Mesenchymal stem cell (in vitro differentiated cells and primary cell): ENCODE data around the gene FTH1.
A peak's percentile ranks its signal among the peaks of the same experiment; 100 is the strongest.

Experiments
- DNase-seq: peaks from one replicate; pipeline ENCODE4 v3.0.0-alpha.2; 2013
- H2AFZ ChIP-seq: one replicate; pipeline ENCODE4 v1.6.1; 2013; ENCODE audit warnings: low read depth, mild to moderate bottlenecking, control low read depth, inconsistent platforms, low read length, moderate library complexity
- H2AK5ac ChIP-seq: 2 replicates; pipeline ENCODE4 v1.6.1; 2013; ENCODE audit warnings: low read length, moderate library complexity, mild to moderate bottlenecking, inconsistent platforms; ENCODE audit not compliant: severe bottlenecking
- H2BK120ac ChIP-seq: one replicate; pipeline ENCODE4 v1.6.1; 2013; ENCODE audit warnings: low read depth, mild to moderate bottlenecking, inconsistent platforms, low read length, moderate library complexity
- H2BK12ac ChIP-seq, 2 experiments: one replicate each; pipeline ENCODE4 v1.6.1; 2013; ENCODE audit warnings: inconsistent platforms in 2 of 2, low read length in 2 of 2, mild to moderate bottlenecking in 2 of 2, moderate library complexity in 2 of 2, control low read depth in 1 of 2
- H2BK15ac ChIP-seq: one replicate; pipeline ENCODE4 v1.6.1; 2013; ENCODE audit warnings: mild to moderate bottlenecking, low read depth, inconsistent platforms; ENCODE audit not compliant: poor library complexity, severe bottlenecking
- H2BK5ac ChIP-seq: 2 replicates; pipeline ENCODE4 v1.6.1; 2013; ENCODE audit warnings: low read depth, mild to moderate bottlenecking, low read length, control low read depth, inconsistent platforms; ENCODE audit not compliant: poor library complexity, severe bottlenecking
- H3K14ac ChIP-seq, 2 experiments: one replicate each; pipeline ENCODE4 v1.6.1; 2013; ENCODE audit warnings: inconsistent platforms in 2 of 2, low read length in 2 of 2, control low read depth in 1 of 2, mild to moderate bottlenecking in 1 of 2, moderate library complexity in 1 of 2
- H3K18ac ChIP-seq, 2 experiments: one replicate each; pipeline ENCODE4 v1.6.1; 2013; ENCODE audit warnings: inconsistent platforms in 2 of 2, low read length in 2 of 2, control low read depth in 1 of 2, low read depth in 1 of 2, mild to moderate bottlenecking in 1 of 2
- H3K23ac ChIP-seq, 2 experiments: one replicate each; pipeline ENCODE4 v1.6.1; 2013; ENCODE audit warnings: inconsistent platforms in 2 of 2, low read length in 2 of 2, mild to moderate bottlenecking in 2 of 2, moderate library complexity in 2 of 2, control low read depth in 1 of 2
- H3K27ac ChIP-seq: 2 replicates; pipeline ENCODE4 v1.5.1; 2013; ENCODE audit warnings: mild to moderate bottlenecking, moderate library complexity, low read length, control low read depth, inconsistent platforms; ENCODE audit not compliant: poor library complexity, severe bottlenecking
- H3K27me3 ChIP-seq, 2 experiments: 2 replicates each; pipeline versions ENCODE4 v1.6.1 to v1.7.0; 2013; ENCODE audit warnings: low read length in 2 of 2, mild to moderate bottlenecking in 2 of 2, moderate library complexity in 2 of 2, control low read depth in 1 of 2, inconsistent platforms in 1 of 2; ENCODE audit not compliant: control insufficient read depth in 1 of 2, insufficient read depth in 1 of 2
- H3K36me3 ChIP-seq, 2 experiments: 2 replicates each; pipeline versions ENCODE4 v1.6.1 to v1.7.0; 2013; ENCODE audit warnings: low read length in 2 of 2, control low read depth in 1 of 2, inconsistent platforms in 1 of 2, low read depth in 1 of 2, mild to moderate bottlenecking in 1 of 2; ENCODE audit not compliant: insufficient read depth in 2 of 2, control insufficient read depth in 1 of 2
- H3K4ac ChIP-seq, 2 experiments: one replicate each; pipeline ENCODE4 v1.6.1; 2013; ENCODE audit warnings: inconsistent platforms in 2 of 2, low read length in 2 of 2, mild to moderate bottlenecking in 2 of 2, moderate library complexity in 2 of 2, control low read depth in 1 of 2, low read depth in 1 of 2
- H3K4me1 ChIP-seq: 2 replicates; pipeline ENCODE4 v1.6.1; 2013; ENCODE audit warnings: low read depth, low read length, control low read depth; ENCODE audit not compliant: control insufficient read depth, insufficient read depth
- H3K4me2 ChIP-seq: 2 replicates; pipeline ENCODE4 v1.6.1; 2013; ENCODE audit warnings: low read length, mild to moderate bottlenecking, inconsistent platforms; ENCODE audit not compliant: poor library complexity, severe bottlenecking
- H3K4me3 ChIP-seq, 2 experiments: 2 replicates each; pipeline versions ENCODE4 v1.5.1 to v1.7.0; 2013; ENCODE audit warnings: low read length in 2 of 2, mild to moderate bottlenecking in 2 of 2, control low read depth in 1 of 2, low read depth in 1 of 2; ENCODE audit not compliant: insufficient read depth in 1 of 2
- H3K79me1 ChIP-seq: replicated peaks from 2 replicates; pipeline ENCODE4 v1.6.1; 2013; ENCODE audit warnings: mild to moderate bottlenecking, control low read depth, low read length, inconsistent platforms; ENCODE audit not compliant: poor library complexity, severe bottlenecking
- H3K9ac ChIP-seq: 2 replicates; pipeline ENCODE4 v1.7.0; 2013; ENCODE audit warnings: mild to moderate bottlenecking, low read length, moderate library complexity
- H3K9me3 ChIP-seq: 2 replicates; pipeline ENCODE4 v1.7.0; 2013; ENCODE audit warnings: mild to moderate bottlenecking, low read length; ENCODE audit not compliant: control insufficient read depth
- H4K8ac ChIP-seq: one replicate; pipeline ENCODE4 v1.6.1; 2013; ENCODE audit warnings: inconsistent platforms, mild to moderate bottlenecking, low read length, moderate library complexity
- H4K91ac ChIP-seq: one replicate; pipeline ENCODE4 v1.6.1; 2013; ENCODE audit warnings: mild to moderate bottlenecking, low read length, inconsistent platforms
- WGBS: methylation state at CpG from one replicate; pipeline ENCODE4 v1.1.7; 2013; ENCODE audit warnings: mixed read lengths; 5-methylcytosine and 5-hydroxymethylcytosine counted together

Gene FTH1

DNA sequence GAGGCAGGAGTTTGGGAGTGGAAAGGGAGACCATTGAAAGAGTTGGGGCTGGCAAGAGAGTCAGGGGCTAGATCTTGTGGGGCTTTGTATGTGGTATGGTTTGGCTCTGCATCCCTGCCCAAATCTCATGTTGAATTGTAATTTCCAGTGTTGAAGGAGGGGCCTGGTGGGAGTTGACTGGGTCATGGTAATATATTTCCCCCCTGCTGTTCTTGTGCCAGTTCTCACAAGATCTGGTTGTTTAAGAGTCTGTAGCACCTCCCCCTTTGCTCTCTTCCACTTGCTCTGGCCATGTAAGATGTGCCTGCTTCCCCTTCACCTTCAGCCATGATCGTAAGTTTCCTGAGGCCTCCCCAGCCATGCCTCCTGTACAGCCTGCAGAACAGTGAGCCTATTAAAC is 39.9 kb downstream of the FTH1 start:
- Histone ChIP-seq H3K4me1 (peaks cover 13% of the 10 kb centered on the region), H2AK5ac (no peak overlapping the region), H3K14ac (no peak overlapping the region), H3K4me3 (no peak overlapping the region), H2AFZ (no peak overlapping the region), H3K27me3 (peaks cover 0 to 10% of the 10 kb centered on the region in 2 experiments), H2BK5ac (no peak overlapping the region), H3K4me2 (no peak overlapping the region), H4K8ac (no peak overlapping the region), H3K79me1 (no peaks in the 10 kb centered on the region), H3K9me3 (no peaks in the 10 kb centered on the region), H2BK12ac (no peak overlapping the region), H3K27ac (no peak overlapping the region), H3K23ac (no peak overlapping the region), H2BK120ac (no peak overlapping the region), H3K36me3 (no peaks in the 10 kb centered on the region), H3K4ac (no peak overlapping the region), H4K91ac (no peak overlapping the region), H3K18ac (no peak overlapping the region), H3K9ac (no peak overlapping the region), H2BK15ac (no peak overlapping the region)
- no peak for DNase-seq
- 80% methylated on average over 1 of the region's 1 CpG for WGBS

DNA sequence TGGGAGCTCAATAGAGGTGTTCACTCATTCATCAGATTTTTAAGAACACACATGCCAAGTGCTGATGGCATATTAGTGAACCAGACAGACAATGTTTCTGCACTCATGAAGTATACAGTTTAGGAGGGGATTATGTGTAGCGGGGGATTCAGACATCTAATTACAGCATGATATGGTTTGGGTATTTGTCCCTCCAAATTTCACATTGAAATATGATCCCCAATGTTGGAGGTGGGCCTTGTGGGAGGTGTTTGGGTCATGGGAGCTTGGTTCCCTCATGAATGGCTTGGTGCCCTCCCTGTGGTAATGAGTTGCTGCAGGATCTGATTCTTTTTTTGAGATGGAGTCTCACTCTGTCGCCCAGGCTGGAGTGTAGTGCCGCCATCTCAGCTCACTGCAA is 41.2 kb downstream of the FTH1 start:
- H3K18ac ChIP-seq = no peak overlapping the region
- H3K4me2 ChIP-seq = no peak overlapping the region
- no peak overlapping the region for H3K23ac ChIP-seq
- H3K4me3 ChIP-seq = no peak overlapping the region
- peaks cover 13% of the 10 kb centered on the region for H3K4me1 ChIP-seq
- H2AK5ac ChIP-seq = no peak overlapping the region
- H2AFZ ChIP-seq = no peak overlapping the region
- H3K36me3 ChIP-seq = no peaks in the 10 kb centered on the region
- H2BK5ac ChIP-seq = no peak overlapping the region
- no peak for DNase-seq
- no peak overlapping the region for H2BK120ac ChIP-seq
- H4K91ac ChIP-seq = no peak overlapping the region
- H3K9ac ChIP-seq = no peak overlapping the region
- no peak overlapping the region for H2BK15ac ChIP-seq
- H4K8ac ChIP-seq = no peak overlapping the region
- no peaks in the 10 kb centered on the region for H3K9me3 ChIP-seq
- 91% methylated on average over 3 of the region's 3 CpGs for WGBS
- H3K4ac ChIP-seq = no peak overlapping the region
- H3K27ac ChIP-seq = no peak overlapping the region
- no peaks in the 10 kb centered on the region for H3K79me1 ChIP-seq
- no peak overlapping the region for H3K14ac ChIP-seq
- H3K27me3 ChIP-seq = peaks cover 0 to 8% of the 10 kb centered on the region in 2 experiments
- H2BK12ac ChIP-seq = no peak overlapping the region

GRCh38 chr11:61925736-61926135 is 41.7 kb downstream of the FTH1 start:
- no peaks in the 10 kb centered on the region for H3K9me3 ChIP-seq
- DNase-seq = no peak
- no peak overlapping the region for H3K4ac ChIP-seq
- peaks cover 13% of the 10 kb centered on the region for H3K4me1 ChIP-seq
- H2BK120ac ChIP-seq = no peak overlapping the region
- no peak overlapping the region for H3K27ac ChIP-seq
- H3K18ac ChIP-seq = no peak overlapping the region
- no peak overlapping the region for H2AFZ ChIP-seq
- H3K36me3 ChIP-seq = no peaks in the 10 kb centered on the region
- H3K9ac ChIP-seq = no peak overlapping the region
- no peaks in the 10 kb centered on the region for H3K79me1 ChIP-seq
- 97% methylated on average over 2 of the region's 2 CpGs for WGBS
- no peak overlapping the region for H3K23ac ChIP-seq
- H2BK12ac ChIP-seq = no peak overlapping the region
- no peak overlapping the region for H3K4me3 ChIP-seq
- H3K4me2 ChIP-seq = no peak overlapping the region
- H3K14ac ChIP-seq = no peak overlapping the region
- H2BK5ac ChIP-seq = no peak overlapping the region
- no peak overlapping the region for H4K91ac ChIP-seq
- H3K27me3 ChIP-seq = peaks cover 0 to 5% of the 10 kb centered on the region in 2 experiments
- no peak overlapping the region for H4K8ac ChIP-seq
- H2BK15ac ChIP-seq = no peak overlapping the region
- no peak overlapping the region for H2AK5ac ChIP-seq

GRCh38 chr11:61924064-61924455 is 43.4 kb downstream of the FTH1 start:
- H2BK12ac ChIP-seq = peak overlapping the region in 1 of 2 experiments; percentile 59
- H3K23ac ChIP-seq = no peak overlapping the region
- H3K14ac ChIP-seq = no peak overlapping the region
- H3K9ac ChIP-seq = peak overlapping the region; percentile 82
- H3K4me2 ChIP-seq = no peak overlapping the region
- H2AK5ac ChIP-seq = no peak overlapping the region
- no peaks in the 10 kb centered on the region for H3K9me3 ChIP-seq
- H4K91ac ChIP-seq = peak overlapping the region; percentile 46
- no peak overlapping the region for H3K4me3 ChIP-seq
- peaks cover 0 to 17% of the 10 kb centered on the region in 2 experiments for H3K27me3 ChIP-seq
- no peaks in the 10 kb centered on the region for H3K36me3 ChIP-seq
- no peak overlapping the region for H2BK120ac ChIP-seq
- WGBS = 64% methylated on average over 6 of the region's 6 CpGs
- peak overlapping the region in 1 of 2 experiments; percentile 37 for H3K18ac ChIP-seq
- DNase-seq = no peak
- H4K8ac ChIP-seq = no peak overlapping the region
- no peak overlapping the region for H2BK15ac ChIP-seq
- H3K4me1 ChIP-seq = peaks cover 27% of the 10 kb centered on the region
- H2AFZ ChIP-seq = no peak overlapping the region
- no peak overlapping the region for H3K4ac ChIP-seq
- no peaks in the 10 kb centered on the region for H3K79me1 ChIP-seq
- no peak overlapping the region for H2BK5ac ChIP-seq
- H3K27ac ChIP-seq = peak overlapping the region; percentile 14
